GM12865 (cell line): ENCODE results near the gene RBM42.

Experiments
- DNase-seq: peaks from one replicate; pipeline ENCODE4 v3.0.0; 2010; ENCODE audit warnings: low read depth
- H3K4me3 ChIP-seq: 2 replicates; pipeline ENCODE4 v1.5.1; 2011; ENCODE audit warnings: mild to moderate bottlenecking, low read depth, low read length, control low read depth
- TF ChIP-seq, protein P1 (sequence below): IDR thresholded peaks from 2 replicates; pipeline ENCODE4 v1.5.1; 2011; ENCODE audit warnings: low read length, control low read depth, low read depth, inconsistent platforms; ENCODE audit not compliant: insufficient read depth; ENCODE audit errors: missing control alignments

RBM42 gene

DNA sequence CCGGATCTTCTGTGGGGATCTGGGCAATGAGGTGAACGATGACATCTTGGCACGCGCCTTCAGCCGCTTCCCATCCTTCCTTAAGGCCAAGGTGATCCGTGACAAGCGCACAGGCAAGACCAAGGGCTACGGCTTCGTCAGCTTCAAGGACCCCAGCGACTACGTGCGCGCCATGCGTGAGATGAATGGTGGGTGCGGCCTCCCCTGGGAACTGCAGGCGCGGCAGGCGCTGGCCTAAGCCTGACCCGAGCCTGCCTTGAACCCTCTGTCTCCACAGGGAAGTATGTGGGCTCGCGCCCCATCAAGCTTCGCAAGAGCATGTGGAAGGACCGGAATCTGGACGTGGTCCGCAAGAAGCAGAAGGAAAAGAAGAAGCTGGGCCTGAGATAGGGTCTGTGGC, 8.3 kb downstream of the RBM42 start:
- no peak overlapping the region for H3K4me3 ChIP-seq
- TF ChIP-seq, protein P1, sequence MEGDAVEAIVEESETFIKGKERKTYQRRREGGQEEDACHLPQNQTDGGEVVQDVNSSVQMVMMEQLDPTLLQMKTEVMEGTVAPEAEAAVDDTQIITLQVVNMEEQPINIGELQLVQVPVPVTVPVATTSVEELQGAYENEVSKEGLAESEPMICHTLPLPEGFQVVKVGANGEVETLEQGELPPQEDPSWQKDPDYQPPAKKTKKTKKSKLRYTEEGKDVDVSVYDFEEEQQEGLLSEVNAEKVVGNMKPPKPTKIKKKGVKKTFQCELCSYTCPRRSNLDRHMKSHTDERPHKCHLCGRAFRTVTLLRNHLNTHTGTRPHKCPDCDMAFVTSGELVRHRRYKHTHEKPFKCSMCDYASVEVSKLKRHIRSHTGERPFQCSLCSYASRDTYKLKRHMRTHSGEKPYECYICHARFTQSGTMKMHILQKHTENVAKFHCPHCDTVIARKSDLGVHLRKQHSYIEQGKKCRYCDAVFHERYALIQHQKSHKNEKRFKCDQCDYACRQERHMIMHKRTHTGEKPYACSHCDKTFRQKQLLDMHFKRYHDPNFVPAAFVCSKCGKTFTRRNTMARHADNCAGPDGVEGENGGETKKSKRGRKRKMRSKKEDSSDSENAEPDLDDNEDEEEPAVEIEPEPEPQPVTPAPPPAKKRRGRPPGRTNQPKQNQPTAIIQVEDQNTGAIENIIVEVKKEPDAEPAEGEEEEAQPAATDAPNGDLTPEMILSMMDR, result no peak
- no peak for DNase-seq

DNA sequence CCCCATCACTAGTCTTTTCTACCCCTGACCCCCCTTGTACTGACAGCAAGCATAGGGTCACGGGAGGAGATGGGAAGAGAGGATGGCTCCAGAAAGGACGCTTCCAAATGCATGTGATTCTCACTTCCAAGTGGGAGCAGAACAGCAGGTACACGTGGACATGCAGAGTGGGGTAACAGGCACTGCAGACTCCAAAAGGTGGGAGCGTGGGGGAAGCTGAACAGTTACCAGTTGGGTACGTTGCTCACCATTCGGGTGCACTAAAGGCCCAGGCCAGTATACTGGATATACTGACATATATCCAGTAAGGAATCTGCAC, 10.4 kb downstream of the RBM42 start:
- TF ChIP-seq, protein P1, result no peak
- H3K4me3 ChIP-seq, result no peak overlapping the region
- DNase-seq, result no peak

DNA sequence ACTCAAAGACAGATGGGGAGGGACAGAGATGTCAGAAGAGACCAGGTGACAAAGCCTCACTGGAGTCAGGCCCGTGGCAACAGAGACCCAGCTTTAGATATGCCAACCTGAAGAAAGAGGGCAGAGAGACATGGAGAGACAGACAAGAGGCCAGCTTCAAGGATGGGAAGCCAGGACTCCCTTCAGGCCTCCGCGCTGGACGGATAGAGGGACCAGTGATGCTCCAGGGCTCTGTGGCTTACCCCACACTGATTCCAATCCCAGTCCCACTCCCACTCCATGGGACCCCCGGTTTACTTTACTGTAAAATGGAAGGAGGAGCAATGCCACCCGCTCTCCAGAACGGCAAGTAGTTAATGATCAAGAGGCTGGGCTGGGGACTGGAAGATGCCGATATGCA, 11.0 kb downstream of the RBM42 start:
- TF ChIP-seq, protein P1, result no peak
- no peak overlapping the region for H3K4me3 ChIP-seq
- DNase-seq, result no peak

DNA sequence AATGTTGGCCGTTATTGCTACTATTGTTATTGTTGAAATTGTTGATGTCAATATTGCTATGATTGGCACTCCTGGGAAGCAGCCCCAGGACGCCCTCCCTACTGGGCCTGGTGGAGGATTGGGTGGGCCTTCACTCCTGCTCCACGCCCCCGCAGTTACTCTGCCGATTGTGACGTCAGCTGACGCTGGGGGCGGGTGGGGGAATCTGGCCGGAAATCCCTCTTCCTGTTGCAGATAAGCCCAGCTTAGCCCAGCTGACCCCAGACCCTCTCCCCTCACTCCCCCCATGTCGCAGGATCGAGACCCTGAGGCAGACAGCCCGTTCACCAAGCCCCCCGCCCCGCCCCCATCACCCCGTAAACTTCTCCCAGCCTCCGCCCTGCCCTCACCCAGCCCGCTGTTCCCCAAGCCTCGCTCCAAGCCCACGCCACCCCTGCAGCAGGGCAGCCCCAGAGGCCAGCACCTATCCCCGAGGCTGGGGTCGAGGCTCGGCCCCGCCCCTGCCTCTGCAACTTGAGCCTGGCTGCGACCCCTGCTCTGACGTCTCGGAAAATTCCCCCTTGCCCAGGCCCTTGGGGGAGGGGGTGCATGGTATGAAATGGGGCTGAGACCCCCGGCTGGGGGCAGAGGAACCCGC, 12.8 kb downstream of the RBM42 start, which contains the start of gene ETV2:
Gene ETV2, plus strand, starts transcription at position 231 of the 637 bp plus-strand sequence. CDS start 716 bp downstream, outside the sequence.
- peak within 1 kb of the TSS; percentile 25 for H3K4me3 ChIP-seq
- DNase-seq, result peak; percentile 45
- TF ChIP-seq, protein P1, result no peak

DNA sequence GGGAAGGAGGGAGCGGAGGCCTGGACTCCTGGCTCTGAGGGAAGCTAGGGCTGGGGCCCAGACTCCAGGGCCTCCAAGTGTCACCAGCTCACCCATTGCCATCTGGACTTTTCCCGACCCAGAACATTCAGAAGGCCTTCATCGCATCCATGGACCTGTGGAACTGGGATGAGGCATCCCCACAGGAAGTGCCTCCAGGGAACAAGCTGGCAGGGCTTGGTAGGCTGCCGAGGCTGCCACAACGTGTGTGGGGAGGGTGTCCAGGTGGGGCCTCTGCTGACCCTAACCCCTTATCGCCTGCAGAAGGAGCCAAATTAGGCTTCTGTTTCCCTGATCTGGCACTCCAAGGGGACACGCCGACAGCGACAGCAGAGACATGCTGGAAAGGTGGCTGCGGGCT, 13.5 kb downstream of the RBM42 start:
- no peak overlapping the region for H3K4me3 ChIP-seq
- no peak for DNase-seq
- TF ChIP-seq, protein P1, result no peak

DNA sequence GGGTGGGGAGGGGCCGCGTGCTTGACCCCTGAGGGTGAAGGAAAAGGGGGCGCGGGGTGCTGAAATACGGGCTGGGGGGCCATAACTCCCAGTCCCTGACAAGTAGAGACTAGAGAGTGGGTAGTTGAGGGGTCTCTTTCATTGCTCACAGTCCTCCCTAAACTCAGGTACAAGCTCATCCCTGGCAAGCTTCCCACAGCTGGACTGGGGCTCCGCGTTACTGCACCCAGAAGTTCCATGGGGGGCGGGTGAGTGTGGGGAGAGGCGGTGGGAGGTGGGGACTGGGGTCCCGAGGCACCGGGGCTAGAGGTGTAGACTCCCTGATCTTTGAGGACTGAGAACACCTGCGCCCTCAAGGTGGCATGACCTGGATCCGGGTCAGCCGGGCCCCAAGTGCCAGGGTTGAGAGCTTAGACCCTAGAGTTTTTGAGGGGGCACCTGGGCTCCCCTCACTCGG, 14.0 kb downstream of the RBM42 start:
- H3K4me3 ChIP-seq, result peak overlapping the region; percentile 87
- TF ChIP-seq, protein P1, result no peak
- DNase-seq, result peak; percentile 24
